DMS 273 treated with DMSO at 0.1 percent for 48 hours (cell line): Measurements from ENCODE around the gene PAQR6.
A peak's percentile ranks its signal among the peaks of the same experiment; 100 is the strongest.

Experiments
- DNase-seq: peaks from one replicate; lab custom pipeline; 2025; lab: John Stamatoyannopoulos, UW

Gene PAQR6

GRCh38 chr1:156262461-156263287 is 14.8 kb upstream of the PAQR6 start:
- no peak for DNase-seq

- no peak for DNase-seq
These were observed 13.0 kb upstream of the PAQR6 start for GRCh38 chr1:156260896-156261295.

DNA sequence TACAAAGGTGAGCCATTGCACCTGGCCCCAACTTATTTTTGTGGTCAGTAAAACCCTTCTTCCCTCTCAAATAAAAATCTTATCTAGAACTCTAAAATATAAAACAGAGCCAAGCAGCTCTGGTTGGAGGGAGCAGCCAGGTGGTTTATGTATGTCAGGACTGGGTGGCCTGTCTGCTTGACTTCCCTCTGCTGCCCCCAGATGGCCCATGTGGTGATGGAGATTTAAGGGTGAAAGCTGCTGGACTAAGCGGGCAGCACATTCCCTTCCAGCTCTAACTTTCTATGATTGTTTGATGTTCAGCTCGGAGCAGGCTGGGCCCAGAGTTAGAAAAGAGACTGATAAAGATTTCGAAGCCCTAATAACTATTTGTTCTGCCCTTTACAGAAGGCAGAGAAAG is 11.9 kb upstream of the PAQR6 start:
- DNase-seq = no peak

DNA sequence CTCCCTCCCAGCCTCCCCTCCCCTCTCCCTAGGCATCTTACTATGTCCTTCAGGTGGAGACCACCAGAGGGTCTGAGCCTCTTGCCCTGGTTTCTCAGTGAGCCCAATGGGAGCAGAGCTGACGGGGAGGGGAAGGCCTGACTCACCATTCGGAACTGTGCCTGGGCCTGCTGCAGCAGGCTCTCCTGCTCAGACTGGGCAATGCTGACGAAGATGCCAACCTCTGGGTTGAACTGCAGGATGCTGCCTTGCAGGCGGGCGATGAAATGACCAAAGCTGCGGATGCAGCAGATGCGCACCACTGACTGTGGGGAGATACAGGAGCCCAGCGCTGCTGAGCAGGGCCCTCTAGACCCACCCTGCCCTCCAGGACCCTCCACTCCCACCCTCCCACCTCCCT is 11.0 kb upstream of the PAQR6 start:
- DNase-seq = no peak

DNA sequence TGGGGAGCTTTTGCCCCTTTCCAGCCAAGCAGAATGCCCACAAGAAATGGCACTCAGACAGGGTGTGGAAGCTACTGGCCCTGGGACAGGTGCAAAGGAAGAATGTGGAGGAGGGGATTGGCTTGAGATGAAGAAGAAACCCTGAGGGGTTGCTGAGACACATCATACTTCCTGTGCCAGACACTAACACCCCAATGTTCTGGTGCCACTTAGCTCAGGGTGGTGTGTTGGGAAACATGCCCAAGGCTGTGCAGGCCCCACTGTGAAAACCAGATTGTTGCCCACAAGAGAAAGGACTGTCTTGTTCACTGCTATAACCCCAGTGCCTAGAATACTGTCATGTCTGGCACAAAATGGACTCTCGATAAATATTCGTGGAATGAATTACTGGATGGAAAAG is 9.9 kb upstream of the PAQR6 start:
- no peak for DNase-seq

DNA sequence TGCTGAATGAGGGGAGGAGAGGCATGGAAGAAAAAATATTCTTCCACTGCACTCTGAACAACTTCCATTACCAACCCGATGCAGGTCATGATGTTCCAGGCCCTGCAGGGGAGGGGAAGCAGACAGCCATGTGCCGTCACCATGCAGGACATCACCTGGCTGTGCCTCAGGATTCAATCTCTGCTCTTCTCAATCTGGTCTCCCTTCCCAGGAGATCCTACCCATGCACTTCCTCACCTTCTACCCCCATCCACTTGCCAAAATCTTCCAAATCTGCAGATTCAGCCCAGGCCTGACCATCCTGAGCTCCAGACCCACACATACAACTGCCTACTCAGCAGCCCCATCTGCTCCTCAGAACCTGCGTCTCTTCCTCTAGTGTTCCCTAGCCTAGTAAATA is 5.8 kb upstream of the PAQR6 start:
- DNase-seq = no peak

- peak; percentile 87 for DNase-seq
These were observed 3.7 kb upstream of the PAQR6 start for GRCh38 chr1:156251527-156251926.

DNA sequence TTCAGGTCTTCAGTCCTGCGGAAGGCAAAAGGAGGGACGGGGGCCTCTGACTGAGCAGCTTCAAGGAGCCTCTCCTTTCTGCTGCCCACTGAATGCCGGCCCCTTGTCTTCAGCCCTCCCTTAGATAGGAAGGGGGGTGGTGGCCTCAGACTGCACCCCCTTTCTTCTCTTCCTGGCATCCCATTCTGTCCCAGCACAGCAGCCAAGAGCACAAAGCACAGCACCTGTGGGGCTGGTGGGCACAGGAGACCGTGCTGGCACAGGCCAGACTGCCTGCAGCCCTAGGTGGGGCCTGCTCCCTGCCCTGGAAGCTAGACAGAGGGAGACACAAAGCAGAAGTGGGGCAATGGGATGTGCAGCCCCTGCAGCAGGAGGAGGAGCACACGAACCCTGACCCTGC is 1.7 kb upstream of the PAQR6 start:
- no peak for DNase-seq

DNA sequence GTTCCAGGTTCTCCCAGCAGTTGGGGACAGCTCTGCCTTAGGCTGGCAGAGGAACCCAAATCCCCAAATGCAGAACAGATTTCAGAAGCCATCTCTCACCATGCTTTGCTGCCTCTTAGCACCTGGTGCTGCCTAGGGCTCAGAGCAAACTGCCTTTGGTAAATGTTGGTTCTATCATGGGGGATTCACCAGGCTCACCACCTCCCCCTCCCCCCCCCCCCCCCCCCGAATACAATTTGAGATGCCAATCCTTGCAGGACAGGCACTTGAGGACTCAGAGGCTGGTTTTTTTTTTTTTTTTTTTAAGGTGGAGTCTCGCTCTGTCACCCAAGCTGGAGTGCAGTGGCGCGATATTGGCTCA is 447 bp upstream of the PAQR6 start:
- no peak for DNase-seq

- no peak for DNase-seq
These were observed 936 bp downstream of the PAQR6 start for GRCh38 chr1:156246781-156247459.

GRCh38 chr1:156246241-156246780 is 1.5 kb downstream of the PAQR6 start:
- no peak for DNase-seq

DNA sequence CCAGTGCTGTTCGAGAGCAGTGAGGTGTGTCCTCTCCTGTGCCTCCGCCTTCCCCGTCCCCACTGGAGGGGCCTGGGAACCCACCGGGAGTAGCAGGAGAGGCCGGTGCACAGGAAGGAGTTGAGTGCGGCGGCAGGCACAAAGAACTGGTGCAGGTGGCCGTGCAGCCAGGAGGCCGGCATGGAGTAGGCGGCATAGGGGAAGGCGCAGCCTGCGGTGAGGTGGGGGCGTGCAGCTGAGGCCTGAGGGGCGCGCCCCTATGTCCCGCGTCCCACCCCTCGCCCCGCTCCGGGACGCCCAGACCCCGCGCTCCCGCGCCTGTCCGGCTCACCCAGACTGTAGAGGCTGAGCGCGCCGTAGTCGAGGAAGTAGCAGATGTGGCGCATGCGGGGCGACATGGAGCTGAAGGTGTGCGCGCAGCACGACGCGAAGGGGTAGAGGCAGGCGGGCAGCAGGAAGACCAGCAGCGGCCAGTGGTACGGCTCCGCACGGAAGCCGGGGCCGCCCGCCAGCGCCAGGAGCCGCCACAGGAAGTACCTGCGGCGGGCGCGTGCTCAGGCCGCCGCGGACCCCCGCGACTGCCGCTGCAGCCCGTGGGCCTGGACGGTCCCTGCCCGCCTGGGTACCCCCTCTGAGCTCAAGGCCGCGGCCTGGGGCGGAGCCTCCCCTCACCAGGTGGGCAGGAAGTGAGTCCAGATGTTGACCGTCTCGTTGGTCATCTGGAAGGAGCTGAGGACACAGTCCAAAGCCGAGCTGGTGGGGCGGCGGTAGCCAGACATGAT is 2.2 kb downstream of the PAQR6 start:
- no peak for DNase-seq

GRCh38 chr1:156244712-156245111 is 3.1 kb downstream of the PAQR6 start:
- no peak for DNase-seq

DNA sequence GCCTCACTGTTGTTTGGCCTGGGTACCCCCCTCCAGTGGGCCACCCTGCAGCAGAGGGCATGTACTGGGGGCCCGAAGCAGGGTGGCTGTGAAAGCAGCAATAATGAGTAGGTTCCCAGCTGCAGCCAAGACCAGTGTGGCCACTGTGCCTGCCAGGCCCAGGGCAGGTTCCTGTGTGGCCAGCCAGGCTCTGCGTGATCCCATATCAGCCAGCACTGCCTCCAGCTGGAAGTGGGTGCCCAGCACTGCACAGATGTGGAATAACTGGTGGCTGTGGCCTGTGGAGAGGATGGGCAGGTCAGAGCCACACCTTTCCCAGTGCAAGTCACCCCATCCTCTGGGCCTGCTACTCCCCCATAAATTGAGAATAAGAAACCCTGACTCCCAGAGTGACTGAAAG is 3.7 kb downstream of the PAQR6 start:
- DNase-seq = no peak

- DNase-seq = no peak
These were observed 5.1 kb downstream of the PAQR6 start for GRCh38 chr1:156242738-156243137.

GRCh38 chr1:156241926-156242325 is 5.9 kb downstream of the PAQR6 start, which contains the start of gene BGLAP:
TSS of gene BGLAP (plus strand) at chr1:156242184. CDS start at chr1:156242232, 48 bp downstream.
- no peak for DNase-seq

GRCh38 chr1:156241311-156241811 is 6.5 kb downstream of the PAQR6 start:
- no peak for DNase-seq

DNA sequence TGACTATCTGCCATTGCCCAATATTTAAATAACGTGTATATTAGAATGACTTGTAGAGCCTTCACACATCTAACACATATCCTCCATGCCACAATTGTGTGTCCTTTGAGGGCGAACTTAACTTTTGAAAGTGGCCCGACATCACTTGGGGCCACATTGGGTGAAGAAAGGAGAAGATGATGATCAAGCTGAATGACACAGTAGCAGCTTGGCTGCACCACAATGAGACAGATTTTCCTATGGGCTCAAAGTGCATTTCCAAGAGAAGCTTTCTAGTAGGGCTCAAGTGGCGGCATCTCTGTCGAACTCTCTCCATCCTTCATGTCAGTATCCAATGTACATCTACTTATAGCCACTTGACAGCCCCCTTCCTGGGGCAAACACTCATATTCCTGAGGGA is 9.6 kb downstream of the PAQR6 start:
- no peak for DNase-seq

- DNase-seq = no peak
These were observed 11.7 kb downstream of the PAQR6 start for GRCh38 chr1:156236164-156236563.

- no peak for DNase-seq
These were observed 14.3 kb downstream of the PAQR6 start for GRCh38 chr1:156233426-156234127.

- DNase-seq = no peak
These were observed 15.5 kb downstream of the PAQR6 start for GRCh38 chr1:156232201-156232894.
